ENCODE data around the gene OPN1LW.

OPN1LW gene

DNA sequence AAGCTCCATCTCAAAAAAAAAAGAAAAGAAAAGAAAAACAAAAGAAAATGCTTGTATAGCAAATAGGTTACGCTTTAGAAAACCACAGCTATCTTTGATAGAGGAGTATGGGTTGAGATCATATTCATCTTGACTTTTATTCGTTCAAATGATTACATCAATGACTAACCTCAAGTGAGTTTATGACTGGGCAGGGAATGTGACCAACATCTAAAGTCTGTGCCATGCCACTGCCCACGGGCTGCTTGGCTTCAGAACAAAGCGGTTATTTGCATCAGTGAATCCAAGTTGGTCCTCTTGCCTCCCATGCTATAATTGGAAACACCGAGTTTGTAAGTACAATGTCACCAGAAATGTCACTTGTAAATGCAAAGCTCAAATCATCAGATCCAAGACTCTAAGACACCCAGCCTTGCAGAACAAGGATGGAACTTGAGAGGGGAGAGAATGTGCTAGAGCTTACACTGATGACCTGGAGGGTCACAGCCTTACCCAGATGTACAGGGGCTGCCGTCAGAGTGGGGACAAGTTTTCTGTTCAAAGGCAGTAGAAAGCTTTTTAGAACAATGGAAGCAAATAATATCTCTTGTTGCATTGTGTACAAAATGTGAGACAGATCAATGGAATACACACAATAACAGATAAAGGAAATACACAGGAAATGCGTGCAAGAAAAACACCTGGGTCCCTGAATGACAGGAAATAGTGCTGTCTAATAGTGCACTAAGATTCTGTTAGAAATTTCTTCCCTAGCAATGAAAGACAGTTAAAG, 8.4 kb upstream of the OPN1LW start:
- H3K36me3 ChIP-seq = no peaks in the 10 kb centered on the region
- intact Hi-C loops (cut with DNase I; ENCODE audit: low total_unique reads) = no loop called here
- H3K27me3 ChIP-seq = no peaks in the 10 kb centered on the region
- TF ChIP-seq, protein P1, sequence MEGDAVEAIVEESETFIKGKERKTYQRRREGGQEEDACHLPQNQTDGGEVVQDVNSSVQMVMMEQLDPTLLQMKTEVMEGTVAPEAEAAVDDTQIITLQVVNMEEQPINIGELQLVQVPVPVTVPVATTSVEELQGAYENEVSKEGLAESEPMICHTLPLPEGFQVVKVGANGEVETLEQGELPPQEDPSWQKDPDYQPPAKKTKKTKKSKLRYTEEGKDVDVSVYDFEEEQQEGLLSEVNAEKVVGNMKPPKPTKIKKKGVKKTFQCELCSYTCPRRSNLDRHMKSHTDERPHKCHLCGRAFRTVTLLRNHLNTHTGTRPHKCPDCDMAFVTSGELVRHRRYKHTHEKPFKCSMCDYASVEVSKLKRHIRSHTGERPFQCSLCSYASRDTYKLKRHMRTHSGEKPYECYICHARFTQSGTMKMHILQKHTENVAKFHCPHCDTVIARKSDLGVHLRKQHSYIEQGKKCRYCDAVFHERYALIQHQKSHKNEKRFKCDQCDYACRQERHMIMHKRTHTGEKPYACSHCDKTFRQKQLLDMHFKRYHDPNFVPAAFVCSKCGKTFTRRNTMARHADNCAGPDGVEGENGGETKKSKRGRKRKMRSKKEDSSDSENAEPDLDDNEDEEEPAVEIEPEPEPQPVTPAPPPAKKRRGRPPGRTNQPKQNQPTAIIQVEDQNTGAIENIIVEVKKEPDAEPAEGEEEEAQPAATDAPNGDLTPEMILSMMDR (IDR thresholded peaks at IDR 0.05) = no peak
- no peaks in the 10 kb centered on the region for H3K4me1 ChIP-seq
- H3K27ac ChIP-seq = no peak overlapping the region
- no peaks in the 10 kb centered on the region for H3K9me3 ChIP-seq
- no peak for DNase-seq
- H3K4me3 ChIP-seq = no peak overlapping the region

DNA sequence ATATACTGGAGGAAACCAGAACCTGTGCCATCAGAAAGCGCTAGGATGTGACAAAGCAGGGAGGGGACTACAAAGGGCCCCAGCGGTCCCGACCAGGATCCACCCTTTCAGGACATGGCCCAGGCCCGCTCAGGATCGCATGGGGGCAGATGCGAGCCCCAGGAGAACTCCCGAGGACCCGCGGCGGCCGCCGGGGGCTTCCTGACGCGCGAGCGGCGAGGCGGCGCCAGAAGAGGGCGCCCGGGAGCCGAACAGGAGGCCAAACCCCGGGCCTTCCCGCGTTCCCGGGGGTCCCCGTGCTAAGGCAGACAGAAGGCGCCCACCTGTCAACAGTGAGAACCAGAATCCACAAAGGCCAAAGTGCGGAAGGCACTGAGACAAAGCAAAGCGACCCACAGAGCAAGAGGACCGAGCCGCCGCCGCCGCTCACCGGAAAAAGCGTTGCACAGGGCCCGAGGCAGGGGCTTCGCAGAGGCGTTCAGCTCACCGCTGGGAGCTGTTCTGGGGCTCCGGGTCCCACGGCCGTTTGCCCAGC, 7.3 kb upstream of the OPN1LW start:
- Histone ChIP-seq H3K9me3 (no peaks in the 10 kb centered on the region), H3K36me3 (no peaks in the 10 kb centered on the region), H3K4me3 (peak overlapping the region; percentile 37 to 49), H3K27ac (no peak overlapping the region), H3K4me1 (no peaks in the 10 kb centered on the region), H3K27me3 (no peaks in the 10 kb centered on the region)
- TF ChIP-seq, protein P1 (IDR thresholded peaks at IDR 0.05) = peak; percentile 59 to 66
- DNase-seq = peak; percentile 52 to 69
- intact Hi-C loops (cut with DNase I; ENCODE audit: low total_unique reads) = no loop called here

DNA sequence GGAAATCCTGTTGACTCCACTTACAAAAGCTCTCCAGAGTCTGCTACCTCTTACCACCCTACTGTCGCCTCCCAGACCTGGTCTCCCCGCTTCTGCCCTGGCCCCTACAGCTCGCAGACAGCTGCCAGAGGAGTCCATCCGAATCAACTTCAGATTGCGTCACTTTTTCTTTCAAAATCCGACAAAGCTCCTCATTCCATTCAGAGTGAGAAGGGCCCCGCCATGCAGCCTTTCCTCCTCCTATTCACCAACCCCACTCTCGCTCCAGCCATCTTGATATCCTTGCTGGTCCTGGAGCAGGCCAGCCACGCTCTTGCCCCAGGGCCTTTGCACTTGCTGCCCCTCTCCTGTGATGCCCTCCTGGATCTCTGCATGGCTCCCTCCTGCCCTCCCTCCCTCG, 5.2 kb upstream of the OPN1LW start:
- TF ChIP-seq, protein P1 (IDR thresholded peaks at IDR 0.05) = no peak
- Histone ChIP-seq H3K27me3 (no peaks in the 10 kb centered on the region), H3K36me3 (no peaks in the 10 kb centered on the region), H3K4me1 (no peaks in the 10 kb centered on the region), H3K4me3 (no peak overlapping the region), H3K27ac (no peak overlapping the region), H3K9me3 (no peaks in the 10 kb centered on the region)
- intact Hi-C loops (cut with DNase I; ENCODE audit: low total_unique reads) = no loop called here
- DNase-seq = no peak

DNA sequence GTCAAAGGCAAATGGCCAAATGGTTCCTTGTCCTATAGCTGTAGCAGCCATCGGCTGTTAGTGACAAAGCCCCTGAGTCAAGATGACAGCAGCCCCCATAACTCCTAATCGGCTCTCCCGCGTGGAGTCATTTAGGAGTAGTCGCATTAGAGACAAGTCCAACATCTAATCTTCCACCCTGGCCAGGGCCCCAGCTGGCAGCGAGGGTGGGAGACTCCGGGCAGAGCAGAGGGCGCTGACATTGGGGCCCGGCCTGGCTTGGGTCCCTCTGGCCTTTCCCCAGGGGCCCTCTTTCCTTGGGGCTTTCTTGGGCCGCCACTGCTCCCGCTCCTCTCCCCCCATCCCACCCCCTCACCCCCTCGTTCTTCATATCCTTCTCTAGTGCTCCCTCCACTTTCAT, 3.8 kb upstream of the OPN1LW start:
- no peak for DNase-seq
- H3K4me1 ChIP-seq = no peaks in the 10 kb centered on the region
- intact Hi-C loops (cut with DNase I; ENCODE audit: low total_unique reads) = no loop called here
- H3K9me3 ChIP-seq = no peaks in the 10 kb centered on the region
- no peaks in the 10 kb centered on the region for H3K36me3 ChIP-seq
- H3K4me3 ChIP-seq = no peak overlapping the region
- H3K27me3 ChIP-seq = no peaks in the 10 kb centered on the region
- H3K27ac ChIP-seq = no peak overlapping the region
- TF ChIP-seq, protein P1 (IDR thresholded peaks at IDR 0.05) = no peak

DNA sequence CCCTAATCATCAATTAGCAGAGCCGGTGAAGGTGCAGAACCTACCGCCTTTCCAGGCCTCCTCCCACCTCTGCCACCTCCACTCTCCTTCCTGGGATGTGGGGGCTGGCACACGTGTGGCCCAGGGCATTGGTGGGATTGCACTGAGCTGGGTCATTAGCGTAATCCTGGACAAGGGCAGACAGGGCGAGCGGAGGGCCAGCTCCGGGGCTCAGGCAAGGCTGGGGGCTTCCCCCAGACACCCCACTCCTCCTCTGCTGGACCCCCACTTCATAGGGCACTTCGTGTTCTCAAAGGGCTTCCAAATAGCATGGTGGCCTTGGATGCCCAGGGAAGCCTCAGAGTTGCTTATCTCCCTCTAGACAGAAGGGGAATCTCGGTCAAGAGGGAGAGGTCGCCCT, 3.3 kb upstream of the OPN1LW start:
- Histone ChIP-seq H3K27me3 (no peaks in the 10 kb centered on the region), H3K4me1 (no peaks in the 10 kb centered on the region), H3K9me3 (no peaks in the 10 kb centered on the region), H3K27ac (no peak overlapping the region), H3K4me3 (no peak overlapping the region), H3K36me3 (no peaks in the 10 kb centered on the region)
- TF ChIP-seq, protein P1 (IDR thresholded peaks at IDR 0.05) = no peak
- DNase-seq = no peak
- intact Hi-C loops (cut with DNase I; ENCODE audit: low total_unique reads) = no loop called here

All from tibial artery (tissue), 4 donors.